ENCODE measurements around the gene PIK3AP1.

GRCh38 chr10:96576277-96576980, 143.9 kb downstream of the PIK3AP1 start:
- TF ChIP-seq MAZ (IDR thresholded peaks at IDR 0.05; ENCODE audit: borderline replicate concordance, low read depth, low read length) (no peak), CTCF (conservative IDR thresholded peaks at IDR 0.05; ENCODE audit: low read depth, low read length) (no peak), MAFK (IDR thresholded peaks at IDR 0.05; ENCODE audit: low read depth, low read length) (no peak), USF2 (IDR thresholded peaks at IDR 0.05; ENCODE audit: low read depth, low read length) (no peak), FOS (IDR thresholded peaks at IDR 0.05; ENCODE audit: low read depth, low read length) (no peak), POLR2A (IDR thresholded peaks at IDR 0.05; ENCODE audit: low read depth, low read length) (no peak), NFE2L2 (IDR thresholded peaks at IDR 0.05; ENCODE audit: low read depth, low read length) (no peak), CEBPB (IDR thresholded peaks at IDR 0.05; ENCODE audit: low read depth, low read length) (no peak), MXI1 (IDR thresholded peaks at IDR 0.05; ENCODE audit: borderline replicate concordance, low read depth, low read length) (no peak)
